Mesendoderm (in vitro differentiated cells): Measurements from ENCODE around the gene NUMBL.

Experiments
- DNase-seq: peaks from one replicate; pipeline ENCODE4 v3.0.0; 2013
- H2AK5ac ChIP-seq: 2 replicates; pipeline ENCODE4 v1.6.1; 2013; ENCODE audit warnings: low read length, inconsistent platforms
- H2BK120ac ChIP-seq: 2 replicates; pipeline ENCODE4 v1.6.1; 2013; ENCODE audit warnings: low read depth, mild to moderate bottlenecking, low read length, moderate library complexity, mixed read lengths
- H2BK15ac ChIP-seq: replicated peaks from 2 replicates; pipeline ENCODE4 v1.6.1; 2013; ENCODE audit warnings: low read depth, mild to moderate bottlenecking, moderate library complexity
- H2BK5ac ChIP-seq: 2 replicates; pipeline ENCODE4 v1.6.1; 2013; ENCODE audit warnings: low read length, inconsistent platforms
- H3K18ac ChIP-seq: 2 replicates; pipeline ENCODE4 v1.6.1; 2013; ENCODE audit warnings: mild to moderate bottlenecking, low read length, mixed read lengths
- H3K23ac ChIP-seq: one replicate; pipeline ENCODE4 v1.6.1; 2013; ENCODE audit warnings: low read length
- H3K27ac ChIP-seq: 2 replicates; pipeline ENCODE4 v1.5.1; 2013; ENCODE audit warnings: low read depth, mild to moderate bottlenecking, inconsistent platforms, low read length, moderate library complexity
- H3K27me3 ChIP-seq: 2 replicates; pipeline ENCODE4 v1.6.1; 2013; ENCODE audit warnings: low read length, control low read depth, mild to moderate bottlenecking, inconsistent platforms; ENCODE audit not compliant: insufficient read depth, poor library complexity
- H3K36me3 ChIP-seq: 2 replicates; pipeline ENCODE4 v1.6.1; 2013; ENCODE audit warnings: low read length, inconsistent platforms; ENCODE audit not compliant: control insufficient read depth, insufficient read depth
- H3K4ac ChIP-seq: one replicate; pipeline ENCODE4 v1.6.1; 2013; ENCODE audit warnings: low read depth, mild to moderate bottlenecking, low read length, moderate library complexity
- H3K4me1 ChIP-seq: 2 replicates; pipeline ENCODE4 v1.6.1; 2013; ENCODE audit warnings: low read depth, low read length, inconsistent platforms; ENCODE audit not compliant: control insufficient read depth
- H3K4me2 ChIP-seq: 2 replicates; pipeline ENCODE4 v1.6.1; 2013; ENCODE audit warnings: low read length
- H3K4me3 ChIP-seq: 2 replicates; pipeline ENCODE4 v1.5.1; 2013; ENCODE audit warnings: mild to moderate bottlenecking, low read length
- H3K56ac ChIP-seq: one replicate; pipeline ENCODE4 v1.6.1; 2013; ENCODE audit warnings: low read length
- H3K79me1 ChIP-seq: 2 replicates; pipeline ENCODE4 v1.6.1; 2013; ENCODE audit warnings: low read length, inconsistent platforms
- H3K79me2 ChIP-seq: 2 replicates; pipeline ENCODE4 v1.6.1; 2013; ENCODE audit warnings: mild to moderate bottlenecking, low read length; ENCODE audit not compliant: control insufficient read depth, insufficient read depth
- H3K9ac ChIP-seq: 2 replicates; pipeline ENCODE4 v1.6.1; 2013; ENCODE audit warnings: low read length, inconsistent platforms
- H4K5ac ChIP-seq: one replicate; pipeline ENCODE4 v1.6.1; 2013; ENCODE audit warnings: low read length
- H4K8ac ChIP-seq: one replicate; pipeline ENCODE4 v1.6.1; 2013; ENCODE audit warnings: low read depth, mild to moderate bottlenecking, control low read depth, low read length, moderate library complexity
- WGBS: extraction: QIAGEN DNeasy Blood & Tissue Kit; methylation state at CpG from one replicate; pipeline ENCODE4 v1.1.7; 2013; ENCODE audit warnings: low lambda C conversion rate, missing lambda C conversion rate; ENCODE audit not compliant: insufficient coverage; ENCODE audit errors: extremely low coverage; 5-methylcytosine and 5-hydroxymethylcytosine counted together

The NUMBL gene

GRCh38 chr19:40638327-40638726 lies 52.1 kb downstream of the NUMBL start:
- H3K27me3 ChIP-seq = no peaks in the 10 kb centered on the region
- H3K4ac ChIP-seq = no peak overlapping the region
- H4K8ac ChIP-seq = no peak overlapping the region
- no peak overlapping the region for H3K56ac ChIP-seq
- H3K27ac ChIP-seq = no peak overlapping the region
- no peak overlapping the region for H2BK15ac ChIP-seq
- H3K18ac ChIP-seq = no peak overlapping the region
- H3K4me2 ChIP-seq = no peak overlapping the region
- no peaks in the 10 kb centered on the region for H3K36me3 ChIP-seq
- H2BK120ac ChIP-seq = no peak overlapping the region
- DNase-seq = no peak
- H3K79me2 ChIP-seq = no peaks in the 10 kb centered on the region
- H4K5ac ChIP-seq = no peak overlapping the region
- no peak overlapping the region for H3K4me3 ChIP-seq
- H2BK5ac ChIP-seq = no peak overlapping the region
- H3K9ac ChIP-seq = no peak overlapping the region
- no peak overlapping the region for H2AK5ac ChIP-seq
- WGBS = no CpG with 5 or more reads among the region's 1 CpG
- no peak overlapping the region for H3K23ac ChIP-seq
- H3K79me1 ChIP-seq = no peaks in the 10 kb centered on the region
- peaks cover 5% of the 10 kb centered on the region for H3K4me1 ChIP-seq

DNA sequence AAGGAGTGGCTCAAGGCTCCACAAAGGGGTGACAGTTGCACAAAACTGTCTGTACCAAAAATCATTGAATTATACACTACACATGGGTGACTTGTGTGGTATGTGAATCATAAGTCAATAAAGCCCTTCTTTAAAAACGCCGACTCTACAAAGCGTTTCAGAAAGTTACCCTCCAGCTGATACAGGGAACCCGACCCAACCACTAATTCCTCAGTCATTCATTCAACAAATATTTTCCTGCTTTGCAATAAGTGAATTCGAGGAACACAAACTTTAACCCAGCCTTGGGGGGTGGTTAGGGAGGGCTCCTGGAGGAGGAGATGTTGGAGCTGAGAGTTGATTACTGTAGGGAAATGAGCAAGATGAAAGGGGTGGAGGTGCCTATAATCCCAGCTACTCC lies 57.2 kb downstream of the NUMBL start:
- H4K8ac ChIP-seq = no peak overlapping the region
- no peak for DNase-seq
- no peak overlapping the region for H3K23ac ChIP-seq
- H3K4ac ChIP-seq = no peak overlapping the region
- H3K79me2 ChIP-seq = no peaks in the 10 kb centered on the region
- H3K4me3 ChIP-seq = no peak overlapping the region
- no peaks in the 10 kb centered on the region for H3K36me3 ChIP-seq
- H3K4me2 ChIP-seq = no peak overlapping the region
- no peak overlapping the region for H3K27ac ChIP-seq
- H3K18ac ChIP-seq = peak overlapping the region; percentile 34
- no peak overlapping the region for H2AK5ac ChIP-seq
- no peaks in the 10 kb centered on the region for H3K79me1 ChIP-seq
- H2BK120ac ChIP-seq = no peak overlapping the region
- H4K5ac ChIP-seq = peak overlapping the region; percentile 13
- no peak overlapping the region for H2BK15ac ChIP-seq
- peaks cover 12% of the 10 kb centered on the region for H3K4me1 ChIP-seq
- peak overlapping the region; percentile 14 for H3K9ac ChIP-seq
- no peaks in the 10 kb centered on the region for H3K27me3 ChIP-seq
- H2BK5ac ChIP-seq = peak overlapping the region; percentile 76
- H3K56ac ChIP-seq = no peak overlapping the region
- WGBS = no CpG with 5 or more reads among the region's 5 CpGs

DNA sequence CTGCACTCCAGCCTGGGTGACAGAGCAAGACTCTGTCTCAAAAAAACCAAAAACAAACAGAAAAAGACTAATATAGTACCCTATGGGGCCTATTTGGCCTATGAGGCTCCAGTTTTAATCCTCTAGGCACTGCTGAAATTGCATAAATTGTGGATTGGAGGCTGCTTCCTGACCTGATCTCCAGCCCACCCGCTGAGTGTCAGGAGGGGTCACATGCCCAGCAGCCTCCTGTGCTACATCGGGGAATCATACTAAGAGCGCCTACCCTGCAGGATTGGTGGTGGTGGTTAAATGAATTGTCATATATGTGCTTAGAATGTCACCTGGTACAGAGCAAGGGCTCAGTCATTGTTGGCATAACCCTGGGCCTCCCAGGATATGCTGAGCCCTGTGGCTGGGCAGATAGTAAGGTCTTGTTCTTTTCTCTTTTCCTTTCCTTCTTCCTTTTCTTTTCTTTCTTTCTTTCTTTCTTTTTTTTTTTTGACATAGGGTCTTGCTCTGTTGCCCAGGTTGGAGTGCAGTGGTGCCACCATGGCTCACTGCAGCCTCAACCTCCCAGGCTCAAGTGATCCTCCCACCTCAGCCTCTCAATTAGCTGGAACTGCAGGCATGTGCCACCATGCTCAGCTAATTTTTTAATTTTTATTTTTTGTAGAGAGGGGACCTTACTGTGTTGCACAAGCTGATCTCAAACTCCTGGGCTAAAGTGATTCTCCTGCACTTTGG lies 58.0 kb downstream of the NUMBL start:
- DNase-seq = peak; percentile 96
- Histone ChIP-seq H3K36me3 (no peaks in the 10 kb centered on the region), H2AK5ac (no peak overlapping the region), H3K23ac (no peak overlapping the region), H2BK120ac (no peak overlapping the region), H2BK5ac (no peak overlapping the region), H3K79me2 (no peaks in the 10 kb centered on the region), H3K79me1 (no peaks in the 10 kb centered on the region), H3K18ac (peak overlapping the region; percentile 34), H3K27me3 (no peaks in the 10 kb centered on the region), H3K9ac (no peak overlapping the region), H3K27ac (no peak overlapping the region), H3K4me1 (peaks cover 12% of the 10 kb centered on the region), H3K56ac (peak overlapping the region; percentile 78), H3K4ac (no peak overlapping the region), H3K4me3 (no peak overlapping the region), H3K4me2 (no peak overlapping the region), H2BK15ac (peak overlapping the region; percentile 43), H4K8ac (no peak overlapping the region), H4K5ac (no peak overlapping the region)
- WGBS = no CpG with 5 or more reads among the region's 3 CpGs

DNA sequence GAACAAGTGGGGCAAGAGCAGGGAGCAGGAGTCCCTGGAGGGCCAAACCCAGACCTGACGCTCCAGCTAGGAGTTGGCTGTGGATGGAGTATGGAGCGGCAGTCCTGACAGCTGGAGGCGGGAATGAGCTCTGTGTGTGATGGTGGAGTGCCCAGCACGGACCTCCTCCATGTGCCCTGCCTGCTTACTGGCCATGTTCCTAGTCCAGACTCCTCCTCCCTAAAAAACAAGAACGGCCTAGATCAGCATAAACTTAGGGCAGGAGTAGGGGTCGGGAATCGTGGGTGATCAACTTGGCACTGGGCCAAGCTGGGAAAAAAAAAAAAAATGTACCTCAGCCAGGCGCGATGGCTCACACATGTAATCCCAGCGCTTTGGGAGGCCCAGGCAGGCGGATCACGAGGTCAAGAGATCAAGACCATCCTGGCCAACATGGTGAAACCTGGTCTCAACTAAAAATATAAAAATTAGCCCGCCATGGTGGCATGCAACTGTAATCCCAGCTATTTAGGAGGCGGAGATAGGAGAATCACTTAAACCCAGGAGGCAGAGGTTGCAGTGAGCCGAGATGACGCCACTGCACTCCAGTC lies 59.8 kb downstream of the NUMBL start:
- Histone ChIP-seq H3K4me1 (peaks cover 12% of the 10 kb centered on the region), H3K23ac (no peak overlapping the region), H3K4me3 (no peak overlapping the region), H3K18ac (no peak overlapping the region), H3K9ac (peak overlapping the region; percentile 21), H3K4ac (no peak overlapping the region), H3K79me2 (no peaks in the 10 kb centered on the region), H4K5ac (no peak overlapping the region), H2BK120ac (no peak overlapping the region), H3K79me1 (no peaks in the 10 kb centered on the region), H3K27ac (no peak overlapping the region), H3K27me3 (no peaks in the 10 kb centered on the region), H3K36me3 (no peaks in the 10 kb centered on the region), H4K8ac (no peak overlapping the region), H2AK5ac (no peak overlapping the region), H3K4me2 (no peak overlapping the region), H3K56ac (peak overlapping the region; percentile 78), H2BK15ac (no peak overlapping the region), H2BK5ac (peak overlapping the region; percentile 67)
- WGBS = no CpG with 5 or more reads among the region's 16 CpGs
- DNase-seq = no peak

DNA sequence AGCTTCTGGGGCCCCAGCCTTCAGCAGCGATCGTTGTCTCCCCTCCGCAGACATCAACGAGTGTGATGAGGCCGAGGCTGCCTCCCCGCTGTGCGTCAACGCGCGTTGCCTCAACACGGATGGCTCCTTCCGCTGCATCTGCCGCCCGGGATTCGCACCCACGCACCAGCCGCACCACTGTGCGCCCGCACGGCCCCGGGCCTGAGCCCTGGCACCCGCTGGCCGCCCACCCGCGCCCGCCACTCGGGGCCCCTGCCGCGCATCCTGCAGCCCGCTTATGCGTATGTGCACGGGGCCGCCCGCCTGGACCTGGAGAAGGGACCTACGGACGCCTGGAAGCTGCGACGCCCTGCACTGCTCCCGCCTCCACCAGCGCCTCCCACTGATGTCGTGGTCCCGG lies 61.1 kb downstream of the NUMBL start:
- no peak overlapping the region for H3K27ac ChIP-seq
- no peak overlapping the region for H2BK5ac ChIP-seq
- no peak overlapping the region for H3K4me3 ChIP-seq
- no peak overlapping the region for H3K18ac ChIP-seq
- H3K4me2 ChIP-seq = no peak overlapping the region
- no peak overlapping the region for H3K56ac ChIP-seq
- H2BK120ac ChIP-seq = no peak overlapping the region
- H3K4ac ChIP-seq = no peak overlapping the region
- no peak overlapping the region for H3K9ac ChIP-seq
- no peaks in the 10 kb centered on the region for H3K79me2 ChIP-seq
- H4K8ac ChIP-seq = no peak overlapping the region
- H2AK5ac ChIP-seq = no peak overlapping the region
- H3K36me3 ChIP-seq = no peaks in the 10 kb centered on the region
- no peak for DNase-seq
- H3K79me1 ChIP-seq = no peaks in the 10 kb centered on the region
- no CpG with 5 or more reads among the region's 42 CpGs for WGBS
- no peak overlapping the region for H2BK15ac ChIP-seq
- no peaks in the 10 kb centered on the region for H3K27me3 ChIP-seq
- no peak overlapping the region for H4K5ac ChIP-seq
- peaks cover 12% of the 10 kb centered on the region for H3K4me1 ChIP-seq
- H3K23ac ChIP-seq = no peak overlapping the region
